ENCODE results near the gene KLHL30.

KLHL30 gene

GRCh38 chr2:238102865-238103264, 35.6 kb upstream of the KLHL30 start:
- TF ChIP-seq CTCF (IDR thresholded peaks at IDR 0.05; ENCODE audit: low read depth, low read length), result no peak
- Histone ChIP-seq H3K36me3 (no peaks in the 10 kb centered on the region), H3K27me3 (no peaks in the 10 kb centered on the region), H3K4me3 (ENCODE audit: low read depth, low read length) (no peak overlapping the region), H3K4me1 (peaks cover 10% of the 10 kb centered on the region), H3K9me3 (no peaks in the 10 kb centered on the region)
- no peak for DNase-seq

- Histone ChIP-seq H3K27me3 (no peaks in the 10 kb centered on the region), H3K36me3 (no peaks in the 10 kb centered on the region), H3K4me1 (peaks cover 13% of the 10 kb centered on the region), H3K9me3 (no peaks in the 10 kb centered on the region), H3K4me3 (ENCODE audit: low read depth, low read length) (no peak overlapping the region)
- TF ChIP-seq CTCF (IDR thresholded peaks at IDR 0.05; ENCODE audit: low read depth, low read length), result no peak
- DNase-seq, result no peak
Measured at GRCh38 chr2:238103465-238104225, 34.8 kb upstream of the KLHL30 start.

- no peak for TF ChIP-seq CTCF (IDR thresholded peaks at IDR 0.05; ENCODE audit: low read depth, low read length)
- no peak for DNase-seq
- Histone ChIP-seq H3K36me3 (no peaks in the 10 kb centered on the region), H3K4me1 (peaks cover 11% of the 10 kb centered on the region), H3K27me3 (no peaks in the 10 kb centered on the region), H3K9me3 (no peaks in the 10 kb centered on the region), H3K4me3 (ENCODE audit: low read depth, low read length) (no peak overlapping the region)
Measured at GRCh38 chr2:238104226-238104690, 34.2 kb upstream of the KLHL30 start.

- H3K36me3 ChIP-seq, result no peaks in the 10 kb centered on the region
- H3K9me3 ChIP-seq, result no peaks in the 10 kb centered on the region
- TF ChIP-seq CTCF (IDR thresholded peaks at IDR 0.05; ENCODE audit: low read depth, low read length), result no peak
- no peaks in the 10 kb centered on the region for H3K27me3 ChIP-seq
- H3K4me3 ChIP-seq (ENCODE audit: low read depth, low read length), result no peak overlapping the region
- H3K4me1 ChIP-seq, result peaks cover 7% of the 10 kb centered on the region
- no peak for DNase-seq
Measured at GRCh38 chr2:238104691-238105371, 33.6 kb upstream of the KLHL30 start.

- no peaks in the 10 kb centered on the region for H3K9me3 ChIP-seq
- no peak for DNase-seq
- H3K36me3 ChIP-seq, result no peaks in the 10 kb centered on the region
- H3K4me3 ChIP-seq (ENCODE audit: low read depth, low read length), result no peak overlapping the region
- no peak for TF ChIP-seq CTCF (IDR thresholded peaks at IDR 0.05; ENCODE audit: low read depth, low read length)
- peaks cover 7% of the 10 kb centered on the region for H3K4me1 ChIP-seq
- no peaks in the 10 kb centered on the region for H3K27me3 ChIP-seq
Measured at GRCh38 chr2:238105506-238106338, 32.7 kb upstream of the KLHL30 start.

Measured in BE2C (cell line).